HG02981 (cell line): ENCODE measurements around the gene HIC1.

Experiments used
- ATAC-seq: cut with Tn5 transposase; IDR thresholded peaks from one replicate; pipeline ENCODE4 v1.9.1; 2021; ENCODE audit warnings: mild to moderate bottlenecking, moderate library complexity; ENCODE audit not compliant: unreplicated experiment

The HIC1 gene

DNA sequence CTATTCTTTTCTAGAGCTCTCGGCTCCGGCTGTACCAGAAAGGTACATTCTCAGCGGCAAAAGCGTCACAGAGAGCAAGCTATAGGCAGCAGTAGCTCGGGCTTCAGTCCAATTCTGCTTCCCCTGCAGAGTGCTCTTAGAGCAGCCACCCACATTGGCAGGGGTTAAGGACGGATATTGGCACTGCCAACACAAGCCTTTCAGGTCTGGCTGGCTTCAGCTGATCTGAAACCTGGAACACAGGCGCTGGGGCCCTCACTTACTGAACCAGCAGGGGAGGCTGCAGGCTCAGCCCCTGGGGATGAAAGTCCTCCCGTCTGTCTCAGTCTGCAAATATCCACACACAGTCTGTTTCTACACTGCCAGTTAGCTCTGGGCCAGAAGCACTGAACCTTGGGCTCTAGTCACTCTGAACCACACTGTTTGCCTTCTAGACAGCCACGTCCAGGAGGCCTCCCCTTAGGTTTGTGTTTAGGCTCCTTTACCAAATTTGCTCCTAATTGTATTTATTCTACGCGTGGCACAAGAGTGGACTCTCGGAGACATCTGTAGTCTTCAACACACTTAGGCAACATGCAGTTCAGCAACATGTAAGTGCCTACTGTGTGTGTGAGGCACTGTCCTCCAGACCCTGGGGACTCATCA is 40.1 kb downstream of the HIC1 start:
- ATAC-seq = no peak

DNA sequence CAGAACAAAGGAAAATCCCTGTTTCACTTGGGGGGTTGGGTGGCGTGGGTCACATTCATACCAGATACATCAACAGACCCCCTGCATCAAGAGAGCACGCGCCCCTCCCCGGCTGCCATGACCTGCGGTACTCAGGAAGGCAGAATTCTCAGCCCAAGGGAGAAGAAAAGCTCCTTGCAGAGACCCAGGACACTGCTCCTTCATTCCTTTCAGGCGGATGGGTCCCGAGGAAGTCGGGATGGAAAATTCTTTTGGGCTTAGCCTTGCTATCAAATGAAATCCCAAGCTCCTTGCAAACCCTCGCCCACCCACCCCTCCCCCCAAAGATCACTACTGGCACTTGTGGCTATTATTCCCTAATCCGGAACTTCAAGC is 40.6 kb downstream of the HIC1 start:
- ATAC-seq = no peak

DNA sequence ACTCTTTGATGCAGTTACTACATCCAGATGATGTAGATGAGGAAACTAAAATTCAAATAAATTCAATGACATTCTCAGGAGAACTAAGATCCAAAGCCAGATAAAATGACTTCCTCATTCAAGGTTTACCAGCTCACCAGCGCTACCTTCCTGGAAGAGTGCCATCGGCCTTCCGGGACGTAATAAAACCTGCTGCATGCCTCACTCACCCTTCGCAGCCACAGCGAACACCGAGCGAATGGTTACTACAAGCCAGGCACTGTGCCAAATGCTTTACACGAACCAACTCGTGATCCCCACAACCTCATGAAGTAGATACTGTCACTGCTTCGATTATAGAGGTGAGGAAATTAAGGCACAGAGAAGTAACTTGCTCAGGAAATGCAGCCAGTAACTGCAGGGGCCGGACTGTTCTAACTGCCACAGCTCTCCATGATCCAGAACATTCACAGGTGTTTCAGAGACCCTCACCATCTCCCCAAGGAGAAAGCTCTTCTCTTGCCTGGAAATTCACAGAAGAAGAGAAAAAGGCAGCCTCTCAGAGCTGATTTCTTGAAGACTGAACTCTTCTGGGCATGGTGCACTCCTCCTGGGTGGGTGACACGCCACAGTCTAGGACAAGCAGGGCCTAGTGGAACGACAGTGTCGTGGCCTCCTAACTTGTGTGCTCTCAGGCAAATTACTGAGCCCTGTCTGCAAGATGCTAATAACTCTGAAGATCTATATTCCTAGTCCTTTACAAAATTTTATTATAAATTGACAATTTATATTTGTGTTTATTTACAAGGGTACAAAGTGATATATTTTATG is 46.8 kb downstream of the HIC1 start:
- ATAC-seq = no peak

DNA sequence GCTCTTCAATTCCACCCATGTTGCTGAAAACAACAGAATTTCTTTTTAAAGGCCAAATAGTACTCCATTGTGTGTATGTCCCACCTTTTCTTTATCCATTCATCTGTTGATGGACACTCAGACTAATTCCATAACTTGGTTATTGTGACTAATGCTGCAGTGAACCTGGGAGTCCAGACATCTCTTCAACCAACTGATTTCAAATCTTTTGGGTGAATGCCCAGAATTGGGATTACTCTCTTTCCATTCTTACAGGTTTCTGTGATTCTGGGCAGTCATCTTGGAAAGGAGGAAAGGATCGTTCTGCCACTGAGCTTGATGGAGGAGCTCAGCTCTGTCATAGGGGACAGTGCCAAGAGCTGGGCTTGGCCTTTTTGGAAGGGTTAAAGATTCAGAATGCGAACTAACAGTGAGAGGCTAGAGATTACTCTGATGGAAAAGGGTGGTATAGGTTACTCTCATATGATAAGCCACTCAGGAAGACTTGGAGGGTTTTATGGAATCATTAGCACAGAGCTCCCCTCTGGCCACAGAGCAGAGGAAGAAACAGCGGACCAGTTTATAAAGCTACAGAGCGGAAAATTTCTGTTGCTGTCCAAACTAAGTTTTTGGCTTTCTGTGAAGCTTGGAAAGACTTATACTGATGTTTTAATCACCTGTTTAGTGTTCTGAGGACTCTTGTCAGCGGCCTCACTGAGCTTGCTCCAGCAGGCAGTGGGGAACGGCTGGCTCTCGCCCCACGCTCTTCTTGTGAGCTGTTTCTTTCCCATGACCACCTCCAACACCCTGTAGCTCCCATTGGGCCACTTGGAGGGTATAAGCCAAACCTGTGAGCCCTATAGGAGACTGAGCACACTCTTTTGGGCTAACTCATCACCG is 48.3 kb downstream of the HIC1 start:
- no peak for ATAC-seq

DNA sequence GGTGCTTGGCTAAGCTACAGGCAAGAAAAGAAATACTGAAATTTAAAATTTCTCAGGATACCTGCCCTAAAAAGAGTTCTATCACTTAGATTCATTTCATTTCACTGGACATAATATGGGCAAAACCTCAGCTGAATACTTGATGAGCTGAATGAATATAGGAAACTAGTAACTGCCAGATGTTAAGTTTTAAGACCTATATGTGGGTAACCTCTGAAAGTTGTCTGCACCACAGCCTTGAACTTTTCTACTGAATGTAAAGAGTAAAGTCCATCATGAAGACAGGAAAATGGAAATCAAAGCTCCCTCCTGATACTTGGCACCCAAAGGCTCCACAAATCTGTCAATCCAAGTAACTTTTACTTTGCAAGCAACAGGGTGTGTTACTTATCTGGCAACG is 50.8 kb downstream of the HIC1 start:
- ATAC-seq = no peak

DNA sequence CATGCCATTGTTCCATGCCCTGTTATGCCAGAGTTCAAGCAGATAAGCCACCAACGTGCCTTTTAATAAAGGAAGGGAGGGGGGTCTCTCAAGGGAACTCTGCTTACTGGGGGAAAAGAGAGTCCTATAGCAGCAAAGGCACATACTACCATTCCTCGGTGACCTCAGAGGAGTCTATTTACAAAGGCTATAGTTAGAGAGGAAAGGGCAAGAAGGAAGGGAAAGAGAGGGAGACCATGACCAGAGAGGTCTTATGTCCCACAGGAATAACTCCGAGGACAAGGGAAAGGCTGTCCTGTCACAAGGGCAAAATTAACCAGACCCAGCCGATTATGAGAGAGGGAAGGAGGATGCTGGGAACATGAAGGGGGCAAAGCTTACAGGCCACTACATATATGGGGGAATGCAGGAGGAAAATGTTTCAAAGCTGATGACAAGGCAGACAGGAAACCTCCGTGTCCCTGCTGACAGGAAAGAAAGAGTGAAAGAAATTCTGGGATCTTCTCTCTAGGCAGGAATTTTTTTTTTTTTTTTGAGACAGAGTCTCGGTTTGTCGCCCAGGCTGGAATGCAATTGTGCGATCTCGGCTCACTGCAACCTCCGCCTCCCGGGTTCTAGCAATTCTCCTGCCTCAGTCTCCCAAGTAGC is 51.5 kb downstream of the HIC1 start:
- no peak for ATAC-seq

DNA sequence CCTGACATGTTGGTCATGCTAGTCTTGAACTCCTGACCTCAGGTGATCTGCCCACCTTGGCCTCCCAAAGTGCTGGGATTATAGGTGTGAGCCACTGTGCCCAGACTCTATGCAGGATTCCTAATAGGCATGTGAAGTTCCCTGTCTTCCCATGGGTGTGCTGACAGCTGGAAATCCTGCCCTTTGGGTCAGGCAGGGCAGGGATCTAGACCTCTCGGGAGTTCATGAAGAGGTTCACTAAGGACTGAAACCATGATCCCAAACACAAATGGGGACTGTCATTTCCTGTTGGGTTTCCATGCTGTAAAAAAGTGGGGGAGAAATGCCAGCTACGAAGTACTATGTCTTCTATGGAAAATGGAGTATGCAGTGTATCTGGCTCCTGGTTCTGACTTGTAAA is 52.1 kb downstream of the HIC1 start:
- no peak for ATAC-seq

DNA sequence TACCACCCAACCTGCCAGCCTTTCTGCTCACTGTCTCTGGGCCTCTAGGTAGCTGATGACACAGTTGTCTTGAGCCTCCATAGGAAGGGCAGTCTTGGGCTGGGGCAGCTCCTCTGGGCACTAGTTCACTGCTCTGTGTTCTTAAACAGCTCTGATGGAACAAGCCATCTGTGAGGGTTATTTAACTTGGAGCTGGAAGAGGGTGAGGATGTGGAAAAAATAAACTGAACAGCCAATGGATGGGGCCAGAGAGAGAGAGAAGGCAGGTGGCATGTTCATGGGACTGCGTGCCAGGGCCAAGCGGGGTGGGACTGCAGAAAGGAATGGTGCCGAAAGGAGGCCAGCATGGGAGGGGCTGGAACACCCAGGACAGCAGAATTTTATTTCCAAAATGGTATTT is 52.6 kb downstream of the HIC1 start:
- no peak for ATAC-seq

DNA sequence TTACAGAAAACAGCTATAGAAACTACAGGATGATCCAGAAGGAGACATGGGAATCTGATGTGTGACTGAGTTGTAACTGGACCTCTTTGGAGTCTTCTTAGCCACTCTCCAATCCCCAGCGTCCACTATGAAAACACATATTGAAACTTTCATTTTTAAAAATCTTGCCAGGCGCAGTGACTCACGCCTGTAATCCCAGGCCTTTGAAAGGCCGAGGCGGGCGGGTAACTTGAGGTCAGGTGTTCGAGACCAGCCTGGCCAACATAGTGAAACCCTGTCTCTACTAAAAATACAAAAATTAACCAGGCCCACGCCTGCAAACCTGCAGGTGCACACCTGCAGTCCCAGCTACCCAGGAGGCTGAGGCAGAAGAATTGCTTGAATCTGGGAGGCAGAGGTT is 53.3 kb downstream of the HIC1 start:
- ATAC-seq = no peak

DNA sequence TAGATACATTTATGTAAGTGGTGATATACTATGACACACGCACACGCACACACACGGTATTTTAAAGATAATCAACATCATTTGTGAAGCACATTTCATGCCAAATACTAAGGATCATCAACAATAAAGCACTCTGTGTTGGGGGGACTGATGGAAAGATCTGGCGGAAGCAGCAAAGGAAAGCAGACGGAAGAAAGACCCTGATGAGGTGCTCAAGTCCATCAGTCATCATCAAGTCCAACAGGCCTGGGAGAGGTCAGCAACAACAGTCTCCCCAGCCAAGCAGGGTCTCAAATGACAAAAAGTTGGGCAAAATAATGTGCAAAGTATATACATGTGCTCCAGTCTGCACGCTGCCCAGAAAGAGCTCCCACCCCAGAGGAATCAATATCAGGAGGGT is 55.5 kb downstream of the HIC1 start:
- ATAC-seq = no peak

DNA sequence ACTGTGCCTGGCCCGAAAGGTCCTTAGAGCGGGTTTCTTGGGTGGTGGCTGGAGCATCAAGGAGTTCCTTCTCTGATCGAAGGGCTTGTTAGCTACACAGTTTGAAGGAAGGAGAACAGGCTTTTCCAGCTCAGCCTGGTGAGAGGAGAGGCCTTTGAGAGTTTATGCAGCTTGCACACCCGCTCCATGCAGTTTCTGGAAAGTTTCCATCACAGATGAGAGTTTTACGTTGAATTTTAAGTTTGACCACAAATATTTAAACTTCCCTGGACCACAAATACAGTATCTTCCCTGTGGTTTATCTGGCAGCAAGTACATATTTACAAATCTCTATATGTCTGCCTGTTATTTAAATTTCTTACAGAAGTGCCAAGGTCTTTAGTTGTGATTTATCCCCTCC is 56.8 kb downstream of the HIC1 start:
- ATAC-seq = no peak
